Prostate gland (tissue), 2 donors: ENCODE data around the gene ZEB2.

ENCODE experiments used
- POLR2A ChIP-seq: fragments of 450-650 bp; IDR thresholded peaks from one replicate; pipeline ENCODE4 v1.6.1; 2016; ENCODE audit warnings: antibody characterized with exemption, mild to moderate bottlenecking
- TF ChIP-seq, protein P1 (sequence below), 4 experiments: fragments of 200-600 bp in 2 of 4; fragments of 450-650 bp in 2 of 4; sonication (generic) in 2 of 4; IDR thresholded peaks; 1 replicate in 3 of 4; 2 replicates in 1 of 4; pipeline ENCODE4 v1.5.1; 2016 to 2019; ENCODE audit warnings: antibody characterized with exemption in 4 of 4, mild to moderate bottlenecking in 2 of 4, moderate library complexity in 2 of 4

DNA sequence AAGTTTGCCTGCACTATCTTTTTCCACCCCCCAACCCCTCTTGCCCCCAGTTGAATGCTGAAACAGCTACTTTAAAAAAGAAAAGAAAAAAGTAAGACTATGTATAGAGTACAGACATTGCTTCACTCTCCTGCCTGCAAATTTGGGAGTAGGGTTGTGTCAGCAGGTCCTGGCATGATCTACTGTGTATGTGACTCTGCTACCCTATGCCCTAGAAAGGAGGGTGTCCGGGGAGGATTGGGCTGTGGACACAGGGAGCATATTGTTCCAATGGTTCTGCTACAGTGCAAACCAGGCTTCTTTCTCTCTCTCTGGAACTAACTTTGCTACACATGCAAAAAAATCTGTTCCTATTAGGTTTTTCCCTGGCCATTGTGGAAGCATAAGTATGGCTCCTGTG lies 9.9 kb upstream of the ZEB2 start:
- TF ChIP-seq POLR2A, result no peak
- TF ChIP-seq, protein P1, sequence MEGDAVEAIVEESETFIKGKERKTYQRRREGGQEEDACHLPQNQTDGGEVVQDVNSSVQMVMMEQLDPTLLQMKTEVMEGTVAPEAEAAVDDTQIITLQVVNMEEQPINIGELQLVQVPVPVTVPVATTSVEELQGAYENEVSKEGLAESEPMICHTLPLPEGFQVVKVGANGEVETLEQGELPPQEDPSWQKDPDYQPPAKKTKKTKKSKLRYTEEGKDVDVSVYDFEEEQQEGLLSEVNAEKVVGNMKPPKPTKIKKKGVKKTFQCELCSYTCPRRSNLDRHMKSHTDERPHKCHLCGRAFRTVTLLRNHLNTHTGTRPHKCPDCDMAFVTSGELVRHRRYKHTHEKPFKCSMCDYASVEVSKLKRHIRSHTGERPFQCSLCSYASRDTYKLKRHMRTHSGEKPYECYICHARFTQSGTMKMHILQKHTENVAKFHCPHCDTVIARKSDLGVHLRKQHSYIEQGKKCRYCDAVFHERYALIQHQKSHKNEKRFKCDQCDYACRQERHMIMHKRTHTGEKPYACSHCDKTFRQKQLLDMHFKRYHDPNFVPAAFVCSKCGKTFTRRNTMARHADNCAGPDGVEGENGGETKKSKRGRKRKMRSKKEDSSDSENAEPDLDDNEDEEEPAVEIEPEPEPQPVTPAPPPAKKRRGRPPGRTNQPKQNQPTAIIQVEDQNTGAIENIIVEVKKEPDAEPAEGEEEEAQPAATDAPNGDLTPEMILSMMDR (IDR thresholded peaks at IDR 0.05), result no peak
